SK-N-SH treated with all-trans-retinoic acid at 6 μM for 48 hours (cell line): Measurements from ENCODE around the gene FNBP1L.

Source experiments
- ATAC-seq: fragments of 200-7000 bp; cut with Tn5 transposase; 3 replicates; pipeline ENCODE4 v1.9.1; 2020; ENCODE audit warnings: mild to moderate bottlenecking, moderate library complexity
- ARNTL ChIP-seq: fragments of 450-650 bp; formaldehyde crosslinking; IDR thresholded peaks from 2 replicates; pipeline ENCODE4 v1.5.0; 2020; ENCODE audit warnings: low read depth, mild to moderate bottlenecking, moderate library complexity, borderline replicate concordance
- BACH2 ChIP-seq: fragments of 250-450 bp; sonication (Bioruptor Pico); IDR thresholded peaks from 2 replicates; pipeline ENCODE4 v1.9.0; 2021; ENCODE audit warnings: mild to moderate bottlenecking, borderline replicate concordance
- CREB5 ChIP-seq: fragments of 250-450 bp; sonication (Bioruptor Pico); IDR thresholded peaks from 2 replicates; pipeline ENCODE4 v1.5.1; 2020; ENCODE audit warnings: low read depth, mild to moderate bottlenecking, moderate library complexity
- CSDC2 ChIP-seq: fragments of 250-450 bp; sonication (Bioruptor Pico); IDR thresholded peaks from 2 replicates; pipeline ENCODE4 v1.5.0; 2020; ENCODE audit warnings: mild to moderate bottlenecking, moderate library complexity
- CSRNP3 ChIP-seq: fragments of 250-450 bp; sonication (Bioruptor Pico); IDR thresholded peaks from 2 replicates; pipeline ENCODE4 v1.5.1; 2021; ENCODE audit warnings: mild to moderate bottlenecking, moderate library complexity
- ESRRG ChIP-seq: fragments of 250-450 bp; sonication (Bioruptor Pico); IDR thresholded peaks from 2 replicates; pipeline ENCODE4 v1.6.1; 2021; ENCODE audit warnings: mild to moderate bottlenecking
- GLIS3 ChIP-seq: fragments of 250-450 bp; sonication (Bioruptor Pico); IDR thresholded peaks from 2 replicates; pipeline ENCODE4 v1.5.0; 2020; ENCODE audit warnings: mild to moderate bottlenecking, moderate library complexity
- OSR1 ChIP-seq: fragments of 250-450 bp; sonication (Bioruptor Pico); IDR thresholded peaks from 2 replicates; pipeline ENCODE4 v1.8.0; 2022; ENCODE audit warnings: moderate library complexity, mild to moderate bottlenecking, inconsistent platforms
- PATZ1 ChIP-seq: fragments of 250-450 bp; sonication (Bioruptor Pico); IDR thresholded peaks from 2 replicates; pipeline ENCODE4 v1.8.0; 2020; ENCODE audit warnings: mild to moderate bottlenecking, moderate library complexity, borderline replicate concordance
- PPARA ChIP-seq: fragments of 250-450 bp; sonication (Bioruptor Pico); IDR thresholded peaks from 2 replicates; pipeline ENCODE4 v1.5.0; 2020; ENCODE audit warnings: mild to moderate bottlenecking, borderline replicate concordance
- SNAI2 ChIP-seq: fragments of 250-450 bp; sonication (Bioruptor Pico); IDR thresholded peaks from 2 replicates; pipeline ENCODE4 v1.5.0; 2020; ENCODE audit warnings: mild to moderate bottlenecking, moderate library complexity
- TCF4 ChIP-seq: fragments of 250-450 bp; sonication (Bioruptor Pico); IDR thresholded peaks from 2 replicates; pipeline ENCODE4 v1.8.0; 2021; ENCODE audit warnings: mild to moderate bottlenecking, moderate library complexity, borderline replicate concordance
- TOX ChIP-seq: fragments of 250-450 bp; sonication (Bioruptor Pico); IDR thresholded peaks from 2 replicates; pipeline ENCODE4 v1.8.0; 2021; ENCODE audit warnings: mild to moderate bottlenecking, moderate library complexity, borderline replicate concordance
- TSHZ2 ChIP-seq: fragments of 250-450 bp; sonication (Bioruptor Pico); IDR thresholded peaks from 2 replicates; pipeline ENCODE4 v1.5.0; 2020; ENCODE audit warnings: mild to moderate bottlenecking, moderate library complexity
- ZFP3 ChIP-seq: fragments of 250-450 bp; sonication (Bioruptor Pico); IDR thresholded peaks from 2 replicates; pipeline ENCODE4 v1.5.0; 2020; ENCODE audit warnings: mild to moderate bottlenecking, moderate library complexity
- ZFP30 ChIP-seq: fragments of 450-650 bp; formaldehyde crosslinking; IDR thresholded peaks from 2 replicates; pipeline ENCODE4 v1.5.0; 2022; ENCODE audit warnings: mild to moderate bottlenecking, moderate library complexity
- ZNF565 ChIP-seq: fragments of 450-650 bp; formaldehyde crosslinking; conservative IDR thresholded peaks from 2 replicates; pipeline ENCODE4 v1.5.0; 2020; ENCODE audit warnings: low read depth, mild to moderate bottlenecking, moderate library complexity
- ZNF70 ChIP-seq: fragments of 450-650 bp; formaldehyde crosslinking; IDR thresholded peaks from 2 replicates; pipeline ENCODE4 v1.5.0; 2020; ENCODE audit warnings: mild to moderate bottlenecking, moderate library complexity
- ZNF8 ChIP-seq: fragments of 450-650 bp; formaldehyde crosslinking; IDR thresholded peaks from 2 replicates; pipeline ENCODE4 v1.5.0; 2020; ENCODE audit warnings: mild to moderate bottlenecking, moderate library complexity

FNBP1L gene

GRCh38 chr1:93504247-93505033 lies 56.5 kb downstream of the FNBP1L start:
- TF ChIP-seq TCF4 (CRISPR knock-in tag) (no peak), ZFP3 (CRISPR knock-in tag) (no peak), ZNF8 (no peak), ESRRG (CRISPR knock-in tag) (no peak), TSHZ2 (CRISPR knock-in tag) (no peak), OSR1 (CRISPR knock-in tag) (no peak), TOX (no peak), ZFP30 (CRISPR knock-in tag) (no peak), PATZ1 (no peak), ZNF565 (CRISPR knock-in tag) (no peak), SNAI2 (no peak)
- no peak for ATAC-seq

- no peak for ATAC-seq
- TF ChIP-seq ESRRG (CRISPR knock-in tag) = no peak
- TF ChIP-seq BACH2 (CRISPR knock-in tag) = no peak
- TF ChIP-seq TCF4 (CRISPR knock-in tag) = no peak
- TF ChIP-seq GLIS3 = no peak
- no peak for TF ChIP-seq OSR1 (CRISPR knock-in tag)
- TF ChIP-seq CREB5 (CRISPR knock-in tag) = no peak
- no peak for TF ChIP-seq CSDC2 (CRISPR knock-in tag)
- TF ChIP-seq PATZ1 = no peak
- TF ChIP-seq ZNF565 (CRISPR knock-in tag) = no peak
- no peak for TF ChIP-seq PPARA (CRISPR knock-in tag)
- no peak for TF ChIP-seq ARNTL (CRISPR knock-in tag)
- TF ChIP-seq ZNF70 (CRISPR knock-in tag) = no peak
- no peak for TF ChIP-seq TSHZ2 (CRISPR knock-in tag)
- no peak for TF ChIP-seq SNAI2
These were observed 58.2 kb downstream of the FNBP1L start for GRCh38 chr1:93506126-93506525.

- ATAC-seq = no peak
These were observed 68.2 kb downstream of the FNBP1L start for GRCh38 chr1:93516164-93516563.

More at GRCh38 chr1:93516164-93516563, 68.2 kb downstream of the FNBP1L start:
- TF ChIP-seq PATZ1 (no peak), CSDC2 (CRISPR knock-in tag) (no peak), CSRNP3 (CRISPR knock-in tag) (no peak), ZFP30 (CRISPR knock-in tag) (no peak), TOX (no peak)
